Left renal pelvis (tissue), 4 donors: ENCODE measurements around the gene PFKFB3. TPM values are rescaled to one million over a fixed set of nuclear protein-coding genes. Genes with fewer than 3 reads are reported as not detected.
"Not testable (repeated sequence)": the region's sequence is repeated elsewhere in the genome, so short reads cannot be mapped to it uniquely, and the experiment has no call there.

ENCODE experiments used
- DNase-seq, 4 donors: peaks; one replicate each; pipeline ENCODE4 v3.0.0-alpha.2; 2013; ENCODE audit warnings: low read depth in 4 of 4, low spot score in 3 of 4
- polyA plus RNA-seq, 4 donors: library from polyadenylated mRNA; unstranded; fragments of 120-200 nt; gene quantifications; one replicate each; pipeline ENCODE4 v1.2.1, GENCODE V29; 2013; ENCODE audit not compliant: insufficient read length in 4 of 4

The PFKFB3 gene
- polyA plus RNA-seq, 4 donors = 20.0 to 45.8 (median 33.6) TPM

DNA sequence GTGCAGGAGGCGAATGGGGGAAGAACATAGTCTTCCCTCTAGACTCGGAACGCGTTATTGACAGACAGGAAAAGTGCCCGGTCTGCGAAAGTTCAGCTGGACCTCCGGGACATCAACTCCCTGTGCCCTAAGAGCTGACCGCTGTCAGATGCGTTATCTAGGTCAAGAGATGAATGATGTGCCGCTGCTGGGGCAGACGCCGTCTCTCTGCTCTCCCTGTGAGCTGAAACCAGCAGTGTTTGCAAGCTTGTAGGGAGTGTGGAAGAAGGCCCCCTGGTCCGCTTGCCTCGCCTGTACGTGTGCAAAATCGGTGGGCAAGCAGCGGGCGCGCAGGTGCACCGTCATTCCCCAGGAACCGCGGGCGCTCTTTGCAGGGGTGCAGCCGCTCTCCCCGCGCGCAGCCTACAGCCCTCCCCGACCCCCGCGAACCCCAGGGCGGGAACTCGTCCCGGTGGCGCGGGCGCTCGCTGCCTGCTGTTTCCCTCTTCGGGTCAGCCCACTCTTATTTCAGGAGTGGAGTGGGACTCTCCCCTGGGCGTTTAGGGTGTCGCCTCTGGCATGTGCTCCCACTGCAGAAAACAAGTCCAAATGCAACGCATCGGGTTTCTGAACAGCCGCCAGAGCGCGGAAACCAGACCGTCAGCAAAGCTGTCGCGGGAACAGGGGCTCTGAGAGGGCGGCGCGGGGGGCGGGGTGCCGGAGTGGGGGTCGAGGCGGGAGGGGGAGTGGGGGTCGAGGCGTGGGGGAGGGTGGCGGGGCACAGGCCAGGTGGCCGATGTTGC, 1.8 kb upstream of the PFKFB3 start:
- DNase-seq = no peak

DNA sequence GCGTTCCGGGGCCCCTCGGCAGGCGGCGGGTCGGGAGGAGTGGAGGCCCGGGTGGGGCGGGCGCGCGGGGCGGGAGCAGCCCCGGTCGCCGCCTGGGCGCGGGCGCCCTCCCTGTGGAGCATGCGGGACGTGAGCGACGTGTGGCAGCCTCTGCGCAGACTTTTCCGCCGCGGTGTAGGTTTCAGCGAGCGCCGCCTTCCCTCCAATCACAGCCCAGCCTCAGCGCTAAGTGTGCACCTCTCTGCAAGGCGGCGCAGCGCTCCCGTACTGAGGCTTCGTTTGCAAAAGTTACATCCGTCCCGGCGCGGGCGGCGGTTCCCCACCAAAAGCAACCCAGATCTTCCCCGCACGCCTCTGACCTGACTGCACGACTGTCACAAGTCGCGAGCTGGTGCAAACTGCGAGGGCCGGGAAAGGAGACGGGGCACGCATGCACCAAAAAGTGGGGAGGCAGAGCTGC, 1.2 kb upstream of the PFKFB3 start:
- no peak for DNase-seq

DNA sequence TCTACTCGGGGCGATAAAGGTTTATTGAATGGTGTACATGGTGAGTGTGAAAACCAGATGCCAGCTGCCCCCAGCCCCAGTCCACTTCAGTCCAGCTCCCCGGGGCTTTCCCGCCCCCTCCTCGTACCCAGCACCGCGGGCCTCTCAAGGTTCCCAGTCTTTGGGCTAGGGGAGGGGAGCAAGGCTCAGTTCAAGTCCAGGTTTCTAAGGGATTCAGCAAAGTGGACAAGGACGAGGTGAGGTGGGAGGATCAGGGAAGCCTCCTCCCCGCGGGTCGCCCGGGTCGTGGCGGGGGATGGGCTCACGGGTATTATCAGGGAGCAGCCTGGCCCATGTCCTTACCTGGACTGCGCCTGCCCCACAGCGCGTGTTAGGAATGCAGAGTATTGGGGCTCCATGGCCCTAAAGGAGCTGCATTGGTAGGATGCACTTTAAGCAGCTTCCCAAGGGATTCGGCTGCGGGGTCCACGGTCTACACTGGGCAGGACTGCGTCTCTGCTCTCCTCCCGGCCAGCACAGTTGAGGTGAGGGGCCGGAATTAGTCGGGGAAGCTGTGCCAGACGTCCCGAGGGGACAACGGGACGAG, 541 bp upstream of the PFKFB3 start:
- no peak for DNase-seq

DNA sequence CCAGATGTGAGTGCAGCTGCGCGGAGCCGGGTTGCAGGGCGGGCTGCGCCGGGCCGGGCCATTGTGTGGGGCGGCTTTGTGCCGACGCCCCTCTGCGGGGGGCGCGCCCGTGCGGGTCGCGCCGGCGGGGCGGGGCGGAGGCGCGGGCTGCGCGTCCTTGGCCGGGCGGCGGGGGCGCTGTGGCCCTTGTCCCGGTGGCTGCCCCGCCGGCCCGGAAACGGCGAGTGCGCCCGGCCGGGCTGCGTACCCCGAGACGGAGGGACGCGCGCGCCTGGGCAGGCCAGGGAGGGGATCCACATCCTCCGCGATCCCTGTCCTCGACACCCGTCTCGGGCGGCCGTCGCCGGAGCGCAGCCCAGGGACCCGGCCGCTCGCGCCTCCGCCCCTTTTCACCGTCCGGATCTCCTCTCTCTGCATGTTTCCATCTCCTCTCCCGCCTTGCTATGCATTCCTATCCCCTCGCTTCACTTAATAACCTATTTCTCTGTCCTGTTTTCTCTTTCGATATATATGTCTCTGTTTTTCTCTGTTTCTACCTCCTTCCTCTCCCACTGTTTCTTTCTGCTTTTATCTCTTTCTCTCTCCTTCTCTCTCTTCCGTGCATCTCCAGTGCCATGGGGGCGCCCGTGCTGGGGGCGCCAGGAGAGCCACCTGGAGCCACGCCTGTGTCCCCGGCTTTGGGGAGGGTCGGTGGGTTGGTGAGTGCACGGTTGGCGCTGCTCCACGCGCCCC, 765 bp downstream of the PFKFB3 start:
- DNase-seq = no peak

DNA sequence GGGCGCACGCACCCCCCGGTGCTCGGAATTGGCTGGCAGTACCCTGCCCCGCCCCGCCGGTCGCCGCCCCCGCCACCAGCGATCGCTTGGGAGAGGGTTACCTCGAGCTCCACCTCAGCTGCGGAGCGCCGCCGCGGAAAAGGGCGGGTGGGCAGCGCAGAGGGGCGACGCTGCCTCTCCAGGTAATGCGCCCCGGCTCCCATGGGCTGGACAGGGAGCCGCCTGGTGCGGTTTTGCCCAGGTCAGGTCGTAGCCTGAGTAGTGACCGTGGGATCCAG, 1.3 kb downstream of the PFKFB3 start:
- no peak for DNase-seq

DNA sequence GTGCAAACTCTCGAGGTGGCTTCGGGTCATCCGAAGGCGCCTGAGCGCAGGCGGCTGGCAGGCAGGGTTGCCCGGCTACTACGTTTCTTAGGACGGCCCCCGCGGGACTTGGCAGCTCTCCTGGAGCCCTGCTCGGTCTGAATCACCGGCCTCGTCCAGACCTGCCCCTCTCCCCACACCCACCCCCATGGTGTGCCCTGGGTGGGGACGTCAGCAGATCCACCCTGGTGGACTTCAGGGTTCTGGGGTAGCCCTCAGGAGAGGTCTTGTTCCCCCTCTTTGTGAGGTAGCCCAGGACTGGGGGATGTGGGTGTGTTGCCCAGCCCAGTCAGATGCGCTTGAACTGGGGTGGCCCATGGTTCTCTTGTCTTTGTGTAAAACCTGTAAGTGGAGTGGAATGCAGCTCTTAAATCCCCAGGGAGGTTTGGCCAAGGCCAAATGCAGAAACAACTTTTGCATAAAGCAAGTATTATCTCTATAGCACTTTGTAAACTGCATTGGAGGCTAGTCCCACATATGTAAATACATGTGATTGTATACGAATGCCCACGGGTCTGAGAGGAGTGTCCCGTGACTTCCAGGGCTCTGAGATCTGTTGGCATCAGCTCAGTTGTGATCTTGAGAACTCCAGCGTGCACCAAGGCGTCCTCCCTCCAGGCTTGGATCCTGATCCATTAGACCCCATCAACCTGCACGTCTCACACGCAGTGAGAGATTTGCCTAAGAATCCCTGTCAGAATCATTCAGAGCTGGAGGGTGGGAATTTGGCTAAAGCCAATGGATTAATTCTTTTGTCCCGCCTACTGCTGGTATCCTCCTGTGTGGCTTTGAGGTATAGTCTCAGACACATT, 1.8 kb downstream of the PFKFB3 start:
- no peak for DNase-seq

DNA sequence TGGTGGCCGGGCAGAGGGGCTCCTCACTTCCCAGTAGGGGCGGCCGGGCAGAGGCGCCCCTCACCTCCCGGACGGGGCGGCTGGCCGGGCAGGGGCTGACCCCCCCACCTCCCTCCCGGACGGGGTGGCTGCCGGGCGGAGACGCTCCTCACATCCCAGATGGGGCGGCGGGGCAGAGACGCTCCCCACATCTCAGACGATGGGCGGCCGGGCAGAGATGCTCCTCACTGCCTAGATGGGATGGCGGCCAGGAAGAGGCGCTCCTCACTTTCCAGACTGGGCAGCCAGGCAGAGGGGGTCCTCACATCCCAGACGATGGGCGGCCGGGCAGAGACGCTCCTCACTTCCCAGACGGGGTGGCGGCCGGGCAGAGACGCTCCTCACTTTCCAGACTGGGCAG, 3.8 kb downstream of the PFKFB3 start:
- DNase-seq = not testable (repeated sequence)

DNA sequence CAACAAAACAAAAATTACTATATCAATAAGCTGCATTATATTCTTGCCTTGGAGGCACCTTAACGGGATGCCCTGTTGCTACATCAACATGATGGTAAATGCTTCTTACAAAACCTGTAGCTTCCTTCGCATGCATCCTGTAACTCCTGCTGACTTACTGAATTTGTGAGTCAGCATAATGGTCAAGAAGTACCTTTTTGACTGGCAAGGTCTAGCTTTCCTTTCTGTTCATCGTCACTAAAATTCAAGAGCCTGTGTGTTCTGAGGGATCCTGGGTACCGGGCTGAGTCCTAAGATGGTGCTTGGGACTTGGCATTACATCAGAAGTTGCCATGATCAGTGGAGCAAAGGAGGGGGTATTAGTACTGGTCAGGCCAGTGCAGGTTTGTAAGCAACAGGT, 4.9 kb downstream of the PFKFB3 start:
- no peak for DNase-seq

DNA sequence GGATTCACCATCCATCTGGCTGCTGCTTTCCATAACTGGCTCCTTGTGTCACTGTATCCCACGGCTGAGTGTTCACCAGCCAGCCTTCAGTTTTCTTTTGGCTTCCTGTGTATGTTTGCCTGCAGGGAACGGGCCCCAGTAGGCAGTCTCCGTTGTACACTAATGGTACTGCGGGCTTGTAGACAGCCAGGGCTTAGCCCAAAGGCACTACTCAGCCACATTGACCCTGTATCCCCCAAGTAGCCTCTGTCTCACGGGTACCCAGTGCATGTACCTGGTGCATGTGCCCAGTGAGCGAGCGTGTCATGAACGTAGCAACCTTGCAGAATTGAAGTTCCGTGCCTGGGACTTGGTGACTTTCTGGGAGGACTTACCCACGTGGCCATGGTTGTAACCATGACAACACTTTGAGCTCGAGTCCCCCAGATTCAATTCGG, 6.1 kb downstream of the PFKFB3 start:
- DNase-seq = no peak

DNA sequence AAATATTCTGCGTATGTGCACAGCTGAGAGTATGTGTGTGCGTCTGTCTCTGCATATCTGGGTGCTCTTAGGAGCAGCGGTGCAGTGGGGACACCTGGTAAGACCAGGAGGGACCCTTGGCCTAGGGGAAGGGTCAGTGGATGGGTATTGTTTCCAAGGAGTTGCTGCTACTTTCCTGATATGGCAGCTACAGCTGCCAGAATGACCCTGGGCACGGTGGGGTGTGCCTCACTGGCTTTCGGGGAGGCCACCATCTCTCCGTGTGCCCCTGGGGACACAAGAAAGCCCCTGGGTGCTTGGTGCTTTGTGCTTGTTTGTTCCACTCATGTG, 8.6 kb downstream of the PFKFB3 start:
- DNase-seq = no peak

DNA sequence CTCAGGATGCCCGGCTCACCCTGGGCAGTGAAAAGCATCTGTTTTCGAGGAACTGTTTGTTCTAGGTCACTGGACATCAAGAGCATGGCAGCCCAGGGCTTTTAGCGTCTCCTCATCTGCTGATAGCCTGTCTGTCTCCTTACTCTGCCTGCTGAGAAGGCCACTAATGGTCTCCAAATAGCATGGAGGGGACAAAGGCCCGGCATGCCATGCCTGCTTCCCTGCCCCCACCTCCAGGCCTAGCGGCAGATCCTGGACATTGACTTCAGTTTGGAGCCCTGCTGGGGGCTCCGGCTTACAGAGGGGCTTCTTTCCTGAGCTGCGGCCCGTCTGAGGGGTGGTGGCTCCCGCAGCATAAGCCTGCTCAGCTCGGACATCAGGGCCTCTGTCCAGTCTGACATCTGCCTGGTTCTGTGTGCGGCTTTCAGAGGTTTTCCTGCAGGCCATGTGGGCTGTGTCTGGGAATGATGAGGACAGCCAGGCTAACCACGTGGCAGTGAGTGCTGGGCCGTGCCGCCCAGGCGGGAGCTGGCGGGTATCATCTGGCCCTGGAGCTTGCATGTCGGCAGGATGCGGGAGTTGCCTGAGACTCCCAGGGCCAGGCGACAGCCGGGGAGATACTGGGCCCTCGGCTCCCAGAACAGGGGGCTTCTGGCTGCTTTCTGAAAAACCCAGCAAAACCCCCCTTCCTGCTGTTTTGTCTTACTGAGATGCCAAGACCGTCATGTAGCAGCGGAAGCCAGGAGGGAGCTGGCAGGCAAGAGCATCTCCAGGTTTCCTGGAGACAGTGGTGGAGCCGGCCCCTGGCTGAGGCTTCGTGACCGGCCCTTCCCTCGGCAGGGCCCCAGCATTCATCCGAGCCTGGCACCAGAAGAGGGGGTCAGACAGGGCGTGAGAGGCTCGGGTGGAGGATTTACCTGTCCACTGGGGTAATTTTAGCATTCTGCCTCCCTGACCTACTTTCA, 9.2 kb downstream of the PFKFB3 start:
- DNase-seq = no peak

DNA sequence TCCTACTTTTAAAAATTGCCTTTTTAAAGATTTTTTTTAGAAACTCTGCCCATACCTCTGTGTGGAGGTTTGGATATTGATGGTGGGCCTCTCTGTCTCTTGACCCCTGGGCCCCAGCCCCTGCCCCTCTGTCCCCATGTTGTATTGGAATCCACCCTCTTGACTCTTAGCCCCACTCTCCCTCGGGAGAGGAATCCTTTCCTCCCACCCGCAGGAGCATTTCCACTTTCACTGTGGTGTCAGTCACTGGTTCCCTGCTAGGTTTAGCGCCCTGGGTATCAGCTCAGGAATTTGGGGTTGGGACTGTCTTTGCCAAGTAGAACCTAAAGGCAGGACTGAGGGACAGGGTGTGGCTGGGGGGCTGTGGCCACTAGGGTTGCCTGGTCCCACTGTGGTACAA, 10.1 kb downstream of the PFKFB3 start:
- DNase-seq = no peak

DNA sequence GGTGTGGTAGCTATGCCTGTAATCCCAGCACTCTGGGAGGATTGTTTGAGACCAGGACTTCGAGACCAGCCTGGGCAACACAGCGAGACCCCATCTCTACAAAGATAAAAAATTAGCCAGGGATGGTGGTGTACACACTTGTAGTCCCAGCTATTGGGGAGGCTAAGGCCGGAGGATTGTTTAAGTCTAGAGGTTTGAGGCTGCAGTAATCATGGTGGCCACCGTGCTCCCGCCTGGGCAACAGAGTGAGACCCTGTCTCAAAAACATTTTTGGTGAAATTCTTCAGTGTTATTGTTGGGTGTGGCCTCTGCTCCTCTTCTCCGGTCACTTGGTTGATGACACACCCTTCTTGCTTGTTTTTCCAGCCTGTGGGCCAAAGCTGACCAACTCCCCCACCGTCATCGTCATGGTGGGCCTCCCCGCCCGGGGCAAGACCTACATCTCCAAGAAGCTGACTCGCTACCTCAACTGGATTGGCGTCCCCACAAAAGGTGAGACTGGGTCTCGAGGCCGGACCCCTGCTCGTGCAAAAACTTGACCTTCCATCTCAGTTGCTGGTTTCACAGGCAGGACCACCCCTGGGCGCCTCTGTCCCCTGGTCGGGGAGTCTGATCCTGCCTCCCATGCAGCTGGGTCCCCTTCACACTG, 10.6 kb downstream of the PFKFB3 start:
- no peak for DNase-seq

DNA sequence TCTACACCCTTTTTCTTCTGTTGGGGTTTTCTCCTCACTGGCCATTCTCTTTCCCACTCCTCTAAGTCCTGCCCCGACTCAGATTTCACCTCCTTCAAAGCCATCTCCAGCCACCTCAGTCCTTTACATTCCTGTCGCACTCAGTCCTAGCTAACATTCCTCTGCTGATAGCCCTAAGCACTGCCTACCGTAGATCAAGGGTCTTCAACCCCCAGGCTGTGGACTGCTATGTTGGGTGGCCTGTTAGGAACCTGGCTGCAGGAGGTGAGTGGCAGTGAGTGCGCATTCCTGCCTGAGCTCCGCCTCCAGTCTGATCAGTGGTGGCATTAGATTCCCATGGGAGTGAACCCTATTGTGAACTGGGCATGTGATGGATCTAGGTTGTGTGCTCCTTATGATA, 11.2 kb downstream of the PFKFB3 start:
- no peak for DNase-seq

DNA sequence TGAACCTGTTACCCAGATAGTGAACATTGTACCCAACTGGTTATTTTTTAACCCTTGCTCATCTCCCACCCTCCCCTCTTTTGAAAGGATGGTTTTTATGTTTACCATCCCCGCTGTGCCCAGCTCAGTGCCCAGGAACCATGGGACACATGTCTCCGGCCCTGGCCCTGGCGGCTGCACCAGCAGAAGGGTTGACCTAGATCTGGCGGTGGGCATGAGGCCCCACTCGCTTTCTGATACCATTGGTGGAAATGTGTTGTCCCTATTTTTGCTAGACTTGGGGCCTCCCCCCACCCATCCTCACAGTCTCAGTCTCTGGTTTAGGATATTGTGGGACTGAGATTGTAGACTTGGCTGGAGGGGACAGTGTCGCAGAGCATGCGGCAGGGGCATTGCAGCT, 11.9 kb downstream of the PFKFB3 start:
- no peak for DNase-seq

DNA sequence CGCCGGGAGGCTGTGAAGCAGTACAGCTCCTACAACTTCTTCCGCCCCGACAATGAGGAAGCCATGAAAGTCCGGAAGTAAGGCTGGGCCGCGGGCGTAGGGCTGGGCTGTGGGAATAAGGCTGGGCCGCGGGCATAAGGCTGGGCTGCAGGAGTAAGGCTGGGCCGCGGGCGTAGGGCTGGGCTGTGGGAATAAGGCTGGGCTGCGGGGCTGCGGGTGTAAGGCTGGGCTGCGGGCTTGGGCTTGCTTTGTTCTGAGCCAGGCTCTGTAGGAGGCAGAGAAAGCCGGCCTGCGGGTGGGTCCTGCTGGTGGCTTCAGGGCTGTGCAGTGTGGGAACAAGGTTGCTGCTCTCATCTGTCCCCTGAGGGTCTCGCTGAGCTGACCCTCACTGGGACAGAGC, 12.5 kb downstream of the PFKFB3 start:
- no peak for DNase-seq

DNA sequence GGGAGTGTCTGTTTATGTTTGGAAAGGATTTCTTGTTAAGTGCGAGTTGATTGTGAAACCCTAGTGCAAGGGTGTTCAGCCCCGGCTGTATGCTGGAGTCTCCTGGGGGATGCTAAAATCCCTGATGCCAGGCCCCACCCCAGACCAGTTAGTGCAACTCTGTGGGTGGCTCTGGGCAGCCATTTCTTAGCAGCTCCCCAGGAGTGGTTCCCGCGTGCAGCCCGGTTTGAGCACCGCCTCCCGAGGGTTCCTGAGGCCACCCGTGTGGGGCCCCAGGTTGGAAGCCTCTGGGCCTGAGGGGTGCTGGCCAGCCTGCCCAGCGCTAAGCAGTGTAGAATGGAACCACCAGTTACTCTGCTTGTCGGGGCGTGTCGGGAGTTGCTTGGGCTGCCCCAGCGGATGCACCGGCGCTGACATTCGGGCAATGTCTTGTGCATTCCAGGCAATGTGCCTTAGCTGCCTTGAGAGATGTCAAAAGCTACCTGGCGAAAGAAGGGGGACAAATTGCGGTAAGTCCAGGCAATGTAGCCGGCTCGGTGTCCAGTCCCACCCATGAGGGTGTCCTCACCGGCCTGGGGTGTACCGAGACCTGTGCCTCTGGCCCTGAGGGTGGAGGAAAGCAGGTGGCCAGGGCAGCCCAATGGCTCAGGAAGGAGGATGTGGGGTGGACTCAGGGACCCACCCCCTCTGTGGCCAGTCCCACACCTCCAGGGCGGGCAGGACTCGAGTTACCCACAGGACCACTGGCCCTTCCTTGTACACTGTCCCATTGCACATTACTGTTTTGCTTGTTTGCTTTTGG, 13.2 kb downstream of the PFKFB3 start:
- no peak for DNase-seq

DNA sequence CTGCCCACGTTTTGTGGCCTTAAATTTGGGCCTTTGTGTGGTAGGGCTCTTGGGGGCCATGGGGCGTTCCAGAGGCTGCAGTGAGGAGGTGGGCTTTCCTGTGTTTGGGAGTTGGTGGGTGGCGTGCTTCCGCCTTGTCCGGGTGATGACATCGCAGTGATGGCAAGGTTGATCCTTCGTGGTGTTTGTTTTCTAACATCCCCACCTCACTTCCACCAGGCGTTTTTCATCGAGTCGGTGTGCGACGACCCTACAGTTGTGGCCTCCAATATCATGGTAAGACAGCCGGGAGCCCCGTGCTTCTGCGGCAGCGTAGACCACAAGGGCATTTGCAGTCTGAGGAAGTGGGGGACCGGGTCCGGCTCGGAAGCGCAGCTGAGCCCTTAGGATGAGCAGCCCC, 14.2 kb downstream of the PFKFB3 start:
- no peak for DNase-seq

DNA sequence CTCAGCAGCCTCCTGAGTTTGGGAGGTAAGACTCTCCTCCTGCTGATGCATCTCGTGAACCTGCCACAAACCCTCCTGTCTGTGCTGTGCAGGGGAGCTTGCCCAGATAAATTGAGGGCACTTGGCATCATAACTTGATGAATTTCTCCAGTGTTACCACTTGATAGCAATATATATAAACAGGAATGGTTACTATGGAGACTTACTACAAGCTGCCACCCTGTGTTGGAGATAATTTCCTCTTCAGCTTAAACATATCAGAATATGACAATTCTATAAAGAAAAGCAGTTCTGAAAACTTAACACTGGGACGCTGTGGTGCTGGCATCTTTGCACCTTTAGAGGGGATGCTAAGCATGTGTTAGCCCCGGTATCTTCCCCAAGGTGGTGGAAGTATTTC, 14.9 kb downstream of the PFKFB3 start:
- no peak for DNase-seq
